ENCODE data around the gene PGAP2. TPM values are rescaled to one million over a fixed set of nuclear protein-coding genes. Genes with fewer than 3 reads are reported as not detected.

The PGAP2 gene
- total and polyA plus RNA-seq, 4 donors: 10.0 to 14.8 (median 12.0) TPM

- no peak for DNase-seq (ENCODE audit: low spot score)
- H3K4me1 ChIP-seq (ENCODE audit: control insufficient read depth in 4 of 4, insufficient read depth in 4 of 4, low read length in 3 of 4): peaks cover 0 to 24% (median 10%) of the 10 kb centered on the region in 4 donors
- peak overlapping the region; percentile 11 to 89 for H3K27ac ChIP-seq (ENCODE audit: low read depth in 1 of 2, low read length in 2 of 2)
- H3K9me3 ChIP-seq (ENCODE audit: control insufficient read depth in 4 of 4, low read length in 3 of 4): no peaks in the 10 kb centered on the region
- H3K27me3 ChIP-seq (ENCODE audit: control insufficient read depth in 4 of 4, insufficient read depth in 4 of 4, low read length in 3 of 4): no peaks in the 10 kb centered on the region
- peaks cover 3 to 8% (median 7%) of the 10 kb centered on the region in 4 donors for H3K36me3 ChIP-seq (ENCODE audit: control insufficient read depth in 4 of 4, insufficient read depth in 3 of 4, low read depth in 1 of 4, low read length in 3 of 4)
- peak overlapping the region; percentile 75 to 96 (median 88) for H3K4me3 ChIP-seq (ENCODE audit: low read depth in 1 of 3, low read length in 3 of 3)
- 7% methylated on average over 14 of the region's 14 CpGs for WGBS
- TF ChIP-seq ATF3 (IDR thresholded peaks at IDR 0.05): no peak
- no peak for TF ChIP-seq HNF4A (conservative IDR thresholded peaks at IDR 0.05)
- TF ChIP-seq FOXA2 (IDR thresholded peaks at IDR 0.05): no peak
- peak; percentile 24 for TF ChIP-seq YY1 (IDR thresholded peaks at IDR 0.05)
- peak overlapping the region; percentile 89 to 90 for H3K9ac ChIP-seq (ENCODE audit: low read depth in 1 of 2, low read length in 2 of 2)
These were observed 12.0 kb upstream of the PGAP2 start for GRCh38 chr11:3796346-3796745.

DNA sequence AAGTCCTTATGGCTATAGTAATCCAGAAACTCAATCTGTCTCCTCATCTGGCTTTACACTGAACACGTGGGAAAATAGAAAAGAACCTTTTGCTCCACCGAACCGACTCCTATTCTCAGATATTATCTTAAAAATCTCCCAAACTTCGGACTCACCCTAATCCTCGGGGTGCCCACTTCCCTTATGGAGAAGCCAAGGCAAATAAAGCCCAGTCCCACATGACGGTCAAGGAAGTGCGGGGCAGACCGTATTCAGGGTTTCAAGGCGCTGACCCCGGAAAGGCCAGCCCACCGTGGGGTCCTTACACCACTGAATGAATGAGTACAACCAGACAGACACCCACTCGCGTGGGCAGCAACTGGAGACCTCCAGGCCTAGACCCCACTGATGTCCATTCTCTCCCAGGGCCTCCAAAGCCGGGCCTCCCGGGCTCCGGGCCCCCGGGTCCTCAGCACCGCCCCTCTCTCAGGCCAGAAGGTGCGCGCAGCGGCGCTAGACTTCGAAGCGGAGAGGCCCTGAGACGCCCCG lies 11.5 kb upstream of the PGAP2 start:
- Histone ChIP-seq H3K4me1 (ENCODE audit: control insufficient read depth in 4 of 4, insufficient read depth in 4 of 4, low read length in 3 of 4) (peaks cover 0 to 24% (median 10%) of the 10 kb centered on the region in 4 donors), H3K4me3 (ENCODE audit: low read depth in 1 of 3, low read length in 3 of 3) (peak overlapping the region; percentile 75 to 96 (median 88)), H3K9me3 (ENCODE audit: control insufficient read depth in 4 of 4, low read length in 3 of 4) (no peaks in the 10 kb centered on the region), H3K27me3 (ENCODE audit: control insufficient read depth in 4 of 4, insufficient read depth in 4 of 4, low read length in 3 of 4) (no peaks in the 10 kb centered on the region), H3K36me3 (ENCODE audit: control insufficient read depth in 4 of 4, insufficient read depth in 3 of 4, low read depth in 1 of 4, low read length in 3 of 4) (peaks cover 3 to 8% (median 7%) of the 10 kb centered on the region in 4 donors), H3K27ac (ENCODE audit: low read depth in 1 of 2, low read length in 2 of 2) (peak overlapping the region; percentile 89), H3K9ac (ENCODE audit: low read depth in 1 of 2, low read length in 2 of 2) (peak overlapping the region; percentile 89 to 90)
- TF ChIP-seq, protein P1, sequence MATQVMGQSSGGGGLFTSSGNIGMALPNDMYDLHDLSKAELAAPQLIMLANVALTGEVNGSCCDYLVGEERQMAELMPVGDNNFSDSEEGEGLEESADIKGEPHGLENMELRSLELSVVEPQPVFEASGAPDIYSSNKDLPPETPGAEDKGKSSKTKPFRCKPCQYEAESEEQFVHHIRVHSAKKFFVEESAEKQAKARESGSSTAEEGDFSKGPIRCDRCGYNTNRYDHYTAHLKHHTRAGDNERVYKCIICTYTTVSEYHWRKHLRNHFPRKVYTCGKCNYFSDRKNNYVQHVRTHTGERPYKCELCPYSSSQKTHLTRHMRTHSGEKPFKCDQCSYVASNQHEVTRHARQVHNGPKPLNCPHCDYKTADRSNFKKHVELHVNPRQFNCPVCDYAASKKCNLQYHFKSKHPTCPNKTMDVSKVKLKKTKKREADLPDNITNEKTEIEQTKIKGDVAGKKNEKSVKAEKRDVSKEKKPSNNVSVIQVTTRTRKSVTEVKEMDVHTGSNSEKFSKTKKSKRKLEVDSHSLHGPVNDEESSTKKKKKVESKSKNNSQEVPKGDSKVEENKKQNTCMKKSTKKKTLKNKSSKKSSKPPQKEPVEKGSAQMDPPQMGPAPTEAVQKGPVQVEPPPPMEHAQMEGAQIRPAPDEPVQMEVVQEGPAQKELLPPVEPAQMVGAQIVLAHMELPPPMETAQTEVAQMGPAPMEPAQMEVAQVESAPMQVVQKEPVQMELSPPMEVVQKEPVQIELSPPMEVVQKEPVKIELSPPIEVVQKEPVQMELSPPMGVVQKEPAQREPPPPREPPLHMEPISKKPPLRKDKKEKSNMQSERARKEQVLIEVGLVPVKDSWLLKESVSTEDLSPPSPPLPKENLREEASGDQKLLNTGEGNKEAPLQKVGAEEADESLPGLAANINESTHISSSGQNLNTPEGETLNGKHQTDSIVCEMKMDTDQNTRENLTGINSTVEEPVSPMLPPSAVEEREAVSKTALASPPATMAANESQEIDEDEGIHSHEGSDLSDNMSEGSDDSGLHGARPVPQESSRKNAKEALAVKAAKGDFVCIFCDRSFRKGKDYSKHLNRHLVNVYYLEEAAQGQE (IDR thresholded peaks at IDR 0.05): no peak
- no peak for TF ChIP-seq FOXA2 (IDR thresholded peaks at IDR 0.05)
- no peak for TF ChIP-seq ZBTB33 (IDR thresholded peaks at IDR 0.05)
- TF ChIP-seq TAF1 (conservative IDR thresholded peaks at IDR 0.05): no peak
- TF ChIP-seq, protein P2, sequence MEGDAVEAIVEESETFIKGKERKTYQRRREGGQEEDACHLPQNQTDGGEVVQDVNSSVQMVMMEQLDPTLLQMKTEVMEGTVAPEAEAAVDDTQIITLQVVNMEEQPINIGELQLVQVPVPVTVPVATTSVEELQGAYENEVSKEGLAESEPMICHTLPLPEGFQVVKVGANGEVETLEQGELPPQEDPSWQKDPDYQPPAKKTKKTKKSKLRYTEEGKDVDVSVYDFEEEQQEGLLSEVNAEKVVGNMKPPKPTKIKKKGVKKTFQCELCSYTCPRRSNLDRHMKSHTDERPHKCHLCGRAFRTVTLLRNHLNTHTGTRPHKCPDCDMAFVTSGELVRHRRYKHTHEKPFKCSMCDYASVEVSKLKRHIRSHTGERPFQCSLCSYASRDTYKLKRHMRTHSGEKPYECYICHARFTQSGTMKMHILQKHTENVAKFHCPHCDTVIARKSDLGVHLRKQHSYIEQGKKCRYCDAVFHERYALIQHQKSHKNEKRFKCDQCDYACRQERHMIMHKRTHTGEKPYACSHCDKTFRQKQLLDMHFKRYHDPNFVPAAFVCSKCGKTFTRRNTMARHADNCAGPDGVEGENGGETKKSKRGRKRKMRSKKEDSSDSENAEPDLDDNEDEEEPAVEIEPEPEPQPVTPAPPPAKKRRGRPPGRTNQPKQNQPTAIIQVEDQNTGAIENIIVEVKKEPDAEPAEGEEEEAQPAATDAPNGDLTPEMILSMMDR (IDR thresholded peaks at IDR 0.05; ENCODE audit: low read depth, low read length, missing input control): no peak
- TF ChIP-seq HNF4G (IDR thresholded peaks at IDR 0.05): no peak
- no peak for TF ChIP-seq ATF3 (IDR thresholded peaks at IDR 0.05)
- no peak for TF ChIP-seq EGR1 (IDR thresholded peaks at IDR 0.05; ENCODE audit: low read depth in 2 of 2)
- no peak for TF ChIP-seq NR2F2 (IDR thresholded peaks at IDR 0.05)
- TF ChIP-seq HNF4A (conservative IDR thresholded peaks at IDR 0.05): no peak
- no peak for TF ChIP-seq JUND (IDR thresholded peaks at IDR 0.05)
- TF ChIP-seq, protein P3, sequence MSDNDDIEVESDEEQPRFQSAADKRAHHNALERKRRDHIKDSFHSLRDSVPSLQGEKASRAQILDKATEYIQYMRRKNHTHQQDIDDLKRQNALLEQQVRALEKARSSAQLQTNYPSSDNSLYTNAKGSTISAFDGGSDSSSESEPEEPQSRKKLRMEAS (IDR thresholded peaks at IDR 0.05): no peak
- TF ChIP-seq RAD21 (IDR thresholded peaks at IDR 0.05): no peak
- no peak for TF ChIP-seq RXRA (IDR thresholded peaks at IDR 0.05)
- no peak for TF ChIP-seq YY1 (IDR thresholded peaks at IDR 0.05)
- no peak for TF ChIP-seq FOXA1 (IDR thresholded peaks at IDR 0.05)
- TF ChIP-seq SP1 (IDR thresholded peaks at IDR 0.05): no peak
- WGBS: under 1% methylated on average over 26 of the region's 26 CpGs
- DNase-seq (ENCODE audit: low spot score): no peak

Measured in liver (tissue), 9 donors.